KMS-11 (cell line): ENCODE results near the gene RGS11.

Experiments
- H2AFZ ChIP-seq: fragments of 200-600 bp; sonication (generic); 2 replicates; pipeline ENCODE4 v1.6.1; 2016; ENCODE audit warnings: antibody characterized with exemption, mixed run types, low read depth
- H3K27ac ChIP-seq: fragments of 200-600 bp; sonication (generic); 2 replicates; pipeline ENCODE4 v1.6.1; 2016; ENCODE audit warnings: mild to moderate bottlenecking, mixed run types
- H3K27me3 ChIP-seq: fragments of 200-600 bp; sonication (generic); 2 replicates; pipeline ENCODE4 v1.6.1; 2017; ENCODE audit warnings: mild to moderate bottlenecking, low read depth, mixed run types, moderate library complexity; ENCODE audit not compliant: insufficient read depth
- H3K36me3 ChIP-seq: fragments of 200-600 bp; sonication (generic); 2 replicates; pipeline ENCODE4 v1.6.1; 2017; ENCODE audit warnings: mild to moderate bottlenecking, mixed run types; ENCODE audit not compliant: insufficient read depth
- H3K4me1 ChIP-seq: fragments of 200-600 bp; sonication (generic); 2 replicates; pipeline ENCODE4 v1.6.1; 2016; ENCODE audit warnings: mild to moderate bottlenecking, low read depth, mixed run types; ENCODE audit not compliant: poor library complexity, severe bottlenecking
- H3K4me2 ChIP-seq: fragments of 200-600 bp; sonication (generic); 2 replicates; pipeline ENCODE4 v1.7.0; 2016; ENCODE audit warnings: mild to moderate bottlenecking, mixed run types
- H3K4me3 ChIP-seq: fragments of 200-600 bp; sonication (generic); IDR thresholded peaks from 2 replicates; pipeline ENCODE4 v1.6.1; 2017; ENCODE audit warnings: low read depth, low read length, mixed read lengths; ENCODE audit not compliant: insufficient read depth
- H3K79me2 ChIP-seq: fragments of 200-600 bp; sonication (generic); 2 replicates; pipeline ENCODE4 v1.6.1; 2016; ENCODE audit warnings: low read depth, mixed run types; ENCODE audit not compliant: insufficient read depth
- H3K9ac ChIP-seq: fragments of 200-600 bp; sonication (generic); 2 replicates; pipeline ENCODE4 v1.6.1; 2016; ENCODE audit warnings: mild to moderate bottlenecking, mixed run types
- H4K20me1 ChIP-seq: fragments of 200-600 bp; sonication (generic); 2 replicates; pipeline ENCODE4 v1.6.1; 2016; ENCODE audit warnings: mild to moderate bottlenecking, mixed run types; ENCODE audit not compliant: insufficient read depth
- CTCF ChIP-seq: fragments of 200-600 bp; sonication (generic); conservative IDR thresholded peaks from 2 replicates; pipeline ENCODE4 v1.6.1; 2017; ENCODE audit warnings: low read depth, mild to moderate bottlenecking, antibody characterized with exemption, low read length, moderate library complexity, mixed read lengths

The RGS11 gene

DNA sequence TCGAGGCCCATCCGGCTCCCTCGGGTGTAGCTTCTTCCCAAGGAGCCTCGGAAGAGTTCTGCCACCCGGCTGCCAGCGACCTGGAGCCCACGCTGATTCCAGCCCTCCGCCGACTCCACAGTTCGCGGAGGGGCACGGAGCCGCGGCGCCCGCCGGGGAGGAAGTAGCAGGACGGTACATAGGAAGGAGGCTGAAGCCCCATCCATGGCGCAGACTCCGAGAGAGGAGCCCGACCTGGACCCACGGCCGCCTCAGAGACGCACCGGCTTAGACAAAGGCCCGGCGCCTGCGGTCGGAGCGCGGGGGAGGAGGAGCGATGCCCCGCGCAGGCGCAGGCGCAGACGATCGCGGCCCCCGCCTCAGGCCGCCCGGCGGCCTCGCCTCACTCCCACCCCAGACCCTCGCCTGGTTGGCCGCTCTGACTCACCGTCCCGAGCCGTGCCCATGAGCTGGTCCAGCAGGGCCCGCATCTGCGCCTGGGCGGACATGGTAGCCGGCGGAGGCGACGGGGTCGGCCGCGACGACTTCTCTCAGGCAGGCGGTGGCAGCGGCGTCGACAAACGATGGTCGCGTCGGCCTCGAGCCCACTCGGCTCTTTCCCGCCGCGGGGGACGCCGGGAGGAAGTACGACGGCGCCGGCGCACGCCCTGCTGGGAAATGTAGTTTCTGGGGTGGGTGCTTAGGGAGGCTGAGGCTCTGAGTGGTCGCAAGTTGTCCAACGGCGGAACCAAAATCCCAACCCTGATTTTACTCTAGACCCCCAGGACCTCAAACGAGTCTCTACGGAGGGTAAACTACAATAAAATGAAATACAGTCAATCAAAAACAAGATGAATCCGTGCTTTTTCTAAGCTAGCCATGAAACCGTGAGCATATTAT, 46.7 kb downstream of the RGS11 start, which contains the start of gene LUC7L:
LUC7L (minus strand) TSS at position 598 of the 879 bp plus-strand sequence; CDS start at position 488, 110 bp downstream.
- H2AFZ ChIP-seq = peak within 1 kb of the TSS; percentile 85
- peaks cover 18% of the 10 kb centered on the region; the same call in 1 of the 2 replicates for H4K20me1 ChIP-seq
- no peak for TF ChIP-seq CTCF

GRCh38 chr16:228151-228851, 47.4 kb downstream of the RGS11 start:
- Histone ChIP-seq H2AFZ (peak overlapping the region; percentile 85), H3K4me2 (peak overlapping the region; percentile 94), H3K27ac (peak overlapping the region; percentile 80), H3K27me3 (no peaks in the 10 kb centered on the region), H3K9ac (peak overlapping the region; percentile 90), H4K20me1 (peaks cover 18% of the 10 kb centered on the region; the same call in 1 of the 2 replicates), H3K4me1 (peaks cover 21% of the 10 kb centered on the region), H3K79me2 (peaks cover 52% of the 10 kb centered on the region), H3K4me3 (peak overlapping the region; percentile 28), H3K36me3 (peaks cover 11% of the 10 kb centered on the region; the same call in 1 of the 2 replicates)
- no peak for TF ChIP-seq CTCF

More for the DNA sequence above, 46.7 kb downstream of the RGS11 start, which contains the start of gene LUC7L:
- H3K27me3 ChIP-seq = no peaks in the 10 kb centered on the region
- H3K9ac ChIP-seq = peak within 1 kb of the TSS; percentile 90
- H3K4me3 ChIP-seq = peak within 1 kb of the TSS; percentile 28
- peaks cover 28% of the 10 kb centered on the region for H3K4me1 ChIP-seq
- peak within 1 kb of the TSS; percentile 80 for H3K27ac ChIP-seq
- peaks cover 11% of the 10 kb centered on the region; the same call in 1 of the 2 replicates for H3K36me3 ChIP-seq
- H3K4me2 ChIP-seq = peak within 1 kb of the TSS; percentile 94
- H3K79me2 ChIP-seq = peaks cover 45% of the 10 kb centered on the region

GRCh38 chr16:220021-220420, 55.7 kb downstream of the RGS11 start:
- Histone ChIP-seq H3K27ac (no peak overlapping the region), H3K36me3 (peaks cover 7% of the 10 kb centered on the region; the same call in 1 of the 2 replicates), H3K79me2 (peaks cover 26% of the 10 kb centered on the region; the same call in 1 of the 2 replicates), H4K20me1 (no peaks in the 10 kb centered on the region), H3K27me3 (no peaks in the 10 kb centered on the region), H3K4me1 (no peaks in the 10 kb centered on the region), H3K9ac (no peak overlapping the region), H3K4me3 (no peak overlapping the region), H2AFZ (no peak overlapping the region), H3K4me2 (no peak overlapping the region)
- TF ChIP-seq CTCF = no peak
